Gastrocnemius medialis (tissue), 4 donors: ENCODE data around the gene STK17A.

Source experiments
- CTCF ChIP-seq, 5 experiments: fragments of 450-650 bp in 3 of 5; fragments of 200-600 bp in 2 of 5; sonication (generic) in 2 of 5; IDR thresholded peaks in 4 of 5; conservative IDR thresholded peaks in 1 of 5; 1 replicate in 4 of 5; 2 replicates in 1 of 5; pipeline ENCODE4 v1.5.1; 2016 to 2019; ENCODE audit warnings: antibody characterized with exemption in 5 of 5, mild to moderate bottlenecking in 3 of 5, moderate library complexity in 3 of 5
- POLR2A ChIP-seq, 2 donors: fragments of 450-650 bp; IDR thresholded peaks; one replicate each; pipeline ENCODE4 v1.6.1; 2017; ENCODE audit warnings: antibody characterized with exemption in 2 of 2, mild to moderate bottlenecking in 2 of 2, moderate library complexity in 2 of 2

- no peak for TF ChIP-seq CTCF (IDR thresholded peaks at IDR 0.05 in 4 of 5, conservative IDR thresholded peaks at IDR 0.05 in 1 of 5)
- no peak for TF ChIP-seq POLR2A (IDR thresholded peaks at IDR 0.05)
Observed at GRCh38 chr7:43642897-43643630, 60.2 kb downstream of the STK17A start.
